ENCODE data around the gene ABO. TPM values are rescaled to one million over a fixed set of nuclear protein-coding genes. Genes with fewer than 3 reads are reported as not detected.

ABO gene
- total and polyA plus RNA-seq, 9 of the 15 experiments (the other 6 are each of a cell fraction or from before 2014, with no cell fraction given) = 5.0 to 21.9 (median 11.9) TPM

DNA sequence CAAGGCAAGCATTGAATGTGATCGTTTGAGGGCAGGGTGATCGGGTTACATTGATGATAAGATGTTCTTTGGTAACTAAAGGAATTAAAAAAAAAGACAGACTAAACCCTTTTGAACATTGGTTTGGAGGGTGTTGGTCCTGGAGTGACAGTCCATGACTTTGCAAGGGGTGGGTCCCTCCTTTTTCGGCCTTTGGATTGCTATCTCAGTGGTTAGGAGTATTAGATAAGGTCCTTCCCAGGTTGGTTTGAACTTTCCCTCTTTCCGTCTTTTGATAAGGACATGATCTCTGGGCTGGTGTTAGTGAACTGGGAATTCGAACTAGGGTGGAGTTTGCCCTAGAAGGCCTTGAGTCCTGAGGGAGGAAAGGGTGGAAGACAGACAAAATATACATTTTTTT is 5.4 kb upstream of the ABO start (continued):
- TF ChIP-seq, protein P1, sequence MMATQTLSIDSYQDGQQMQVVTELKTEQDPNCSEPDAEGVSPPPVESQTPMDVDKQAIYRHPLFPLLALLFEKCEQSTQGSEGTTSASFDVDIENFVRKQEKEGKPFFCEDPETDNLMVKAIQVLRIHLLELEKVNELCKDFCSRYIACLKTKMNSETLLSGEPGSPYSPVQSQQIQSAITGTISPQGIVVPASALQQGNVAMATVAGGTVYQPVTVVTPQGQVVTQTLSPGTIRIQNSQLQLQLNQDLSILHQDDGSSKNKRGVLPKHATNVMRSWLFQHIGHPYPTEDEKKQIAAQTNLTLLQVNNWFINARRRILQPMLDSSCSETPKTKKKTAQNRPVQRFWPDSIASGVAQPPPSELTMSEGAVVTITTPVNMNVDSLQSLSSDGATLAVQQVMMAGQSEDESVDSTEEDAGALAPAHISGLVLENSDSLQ (IDR thresholded peaks at IDR 0.05) = peak; percentile 70
- TF ChIP-seq RBM25 (IDR thresholded peaks at IDR 0.05; ENCODE audit: low read depth, low read length, severe bottlenecking) (no peak), SMARCE1 (IDR thresholded peaks at IDR 0.05) (0 out of 2 replicates have a peak, but pooled peaks have one; percentile 39), RFX7 (CRISPR knock-in tag; IDR thresholded peaks at IDR 0.05) (no peak), MEF2A (IDR thresholded peaks at IDR 0.05; ENCODE audit: control insufficient read depth, low read depth, low read length) (no peak), ZNF184 (CRISPR knock-in tag; IDR thresholded peaks at IDR 0.05) (no peak)
- TF ChIP-seq, protein P2, sequence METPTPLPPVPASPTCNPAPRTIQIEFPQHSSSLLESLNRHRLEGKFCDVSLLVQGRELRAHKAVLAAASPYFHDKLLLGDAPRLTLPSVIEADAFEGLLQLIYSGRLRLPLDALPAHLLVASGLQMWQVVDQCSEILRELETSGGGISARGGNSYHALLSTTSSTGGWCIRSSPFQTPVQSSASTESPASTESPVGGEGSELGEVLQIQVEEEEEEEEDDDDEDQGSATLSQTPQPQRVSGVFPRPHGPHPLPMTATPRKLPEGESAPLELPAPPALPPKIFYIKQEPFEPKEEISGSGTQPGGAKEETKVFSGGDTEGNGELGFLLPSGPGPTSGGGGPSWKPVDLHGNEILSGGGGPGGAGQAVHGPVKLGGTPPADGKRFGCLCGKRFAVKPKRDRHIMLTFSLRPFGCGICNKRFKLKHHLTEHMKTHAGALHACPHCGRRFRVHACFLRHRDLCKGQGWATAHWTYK (CRISPR knock-in tag; IDR thresholded peaks at IDR 0.05) = no peak

All from K562 (cell line).